ENCODE measurements around the gene MSANTD3. TPM values are rescaled to one million over a fixed set of nuclear protein-coding genes. Genes with fewer than 3 reads are reported as not detected.

Gene MSANTD3
- total and polyA plus RNA-seq, 4 donors = 4.3 to 7.4 (median 6.6) TPM

GRCh38 chr9:100428871-100429654 is 2.1 kb downstream of the MSANTD3 start:
- Histone ChIP-seq H3K9me3 (ENCODE audit: control insufficient read depth in 4 of 4, low read length in 3 of 4) (no peaks in the 10 kb centered on the region), H3K4me1 (ENCODE audit: control insufficient read depth in 4 of 4, insufficient read depth in 4 of 4, low read length in 3 of 4) (peaks cover 0 to 16% (median 11%) of the 10 kb centered on the region in 4 donors), H3K9ac (ENCODE audit: low read depth in 1 of 2, low read length in 2 of 2) (no peak overlapping the region), H3K36me3 (ENCODE audit: control insufficient read depth in 4 of 4, insufficient read depth in 3 of 4, low read depth in 1 of 4, low read length in 3 of 4) (no peaks in the 10 kb centered on the region), H3K27me3 (ENCODE audit: control insufficient read depth in 4 of 4, insufficient read depth in 4 of 4, low read length in 3 of 4) (no peaks in the 10 kb centered on the region), H3K27ac (ENCODE audit: low read depth in 1 of 2, low read length in 2 of 2) (peak overlapping the region; percentile 48 to 70), H3K4me3 (ENCODE audit: low read depth in 1 of 3, low read length in 3 of 3) (no peak overlapping the region)
- DNase-seq (ENCODE audit: low spot score) = no peak
- no peak for TF ChIP-seq REST (IDR thresholded peaks at IDR 0.05)
- no peak for TF ChIP-seq FOXA2 (IDR thresholded peaks at IDR 0.05)
- TF ChIP-seq JUND (IDR thresholded peaks at IDR 0.05) = peak; percentile 63 to 89
- TF ChIP-seq RAD21 (IDR thresholded peaks at IDR 0.05) = no peak
- no peak for TF ChIP-seq HNF4A (conservative IDR thresholded peaks at IDR 0.05)
- TF ChIP-seq RXRA (IDR thresholded peaks at IDR 0.05) = no peak
- no peak for TF ChIP-seq MAX (IDR thresholded peaks at IDR 0.05)
- no peak for TF ChIP-seq GABPA (IDR thresholded peaks at IDR 0.05 in 1 of 2, conservative IDR thresholded peaks at IDR 0.05 in 1 of 2)
- 83% methylated on average over 9 of the region's 9 CpGs for WGBS

- H3K4me1 ChIP-seq (ENCODE audit: control insufficient read depth in 4 of 4, insufficient read depth in 4 of 4, low read length in 3 of 4) = peaks cover 0 to 16% (median 11%) of the 10 kb centered on the region in 4 donors
- no peaks in the 10 kb centered on the region for H3K27me3 ChIP-seq (ENCODE audit: control insufficient read depth in 4 of 4, insufficient read depth in 4 of 4, low read length in 3 of 4)
- WGBS = 98% methylated on average over 5 of the region's 5 CpGs
- no peak overlapping the region for H3K9ac ChIP-seq (ENCODE audit: low read depth in 1 of 2, low read length in 2 of 2)
- no peak for DNase-seq (ENCODE audit: low spot score)
- H3K36me3 ChIP-seq (ENCODE audit: control insufficient read depth in 4 of 4, insufficient read depth in 3 of 4, low read depth in 1 of 4, low read length in 3 of 4) = no peaks in the 10 kb centered on the region
- no peak overlapping the region for H3K4me3 ChIP-seq (ENCODE audit: low read depth in 1 of 3, low read length in 3 of 3)
- TF ChIP-seq NR2F2 (IDR thresholded peaks at IDR 0.05) (no peak), CTCF (IDR thresholded peaks at IDR 0.05; ENCODE audit: low read depth, low read length, missing input control) (no peak), FOXA1 (IDR thresholded peaks at IDR 0.05) (no peak), YY1 (IDR thresholded peaks at IDR 0.05) (no peak), HNF4G (IDR thresholded peaks at IDR 0.05) (no peak)
- no peak overlapping the region for H3K27ac ChIP-seq (ENCODE audit: low read depth in 1 of 2, low read length in 2 of 2)
- H3K9me3 ChIP-seq (ENCODE audit: control insufficient read depth in 4 of 4, low read length in 3 of 4) = no peaks in the 10 kb centered on the region
Observed at GRCh38 chr9:100430286-100430940, 3.5 kb downstream of the MSANTD3 start.
